ENCODE results near the gene TNFRSF14. TPM values are rescaled to one million over a fixed set of nuclear protein-coding genes. Genes with fewer than 3 reads are reported as not detected.
A peak's percentile ranks its signal among the peaks of the same experiment; 100 is the strongest.

Gene TNFRSF14
- total and polyA plus RNA-seq, 9 of the 15 experiments (the other 6 are each of a cell fraction or from before 2014, with no cell fraction given): 0.11 to 2.3 (median 0.68) TPM; not detected in 2

DNA sequence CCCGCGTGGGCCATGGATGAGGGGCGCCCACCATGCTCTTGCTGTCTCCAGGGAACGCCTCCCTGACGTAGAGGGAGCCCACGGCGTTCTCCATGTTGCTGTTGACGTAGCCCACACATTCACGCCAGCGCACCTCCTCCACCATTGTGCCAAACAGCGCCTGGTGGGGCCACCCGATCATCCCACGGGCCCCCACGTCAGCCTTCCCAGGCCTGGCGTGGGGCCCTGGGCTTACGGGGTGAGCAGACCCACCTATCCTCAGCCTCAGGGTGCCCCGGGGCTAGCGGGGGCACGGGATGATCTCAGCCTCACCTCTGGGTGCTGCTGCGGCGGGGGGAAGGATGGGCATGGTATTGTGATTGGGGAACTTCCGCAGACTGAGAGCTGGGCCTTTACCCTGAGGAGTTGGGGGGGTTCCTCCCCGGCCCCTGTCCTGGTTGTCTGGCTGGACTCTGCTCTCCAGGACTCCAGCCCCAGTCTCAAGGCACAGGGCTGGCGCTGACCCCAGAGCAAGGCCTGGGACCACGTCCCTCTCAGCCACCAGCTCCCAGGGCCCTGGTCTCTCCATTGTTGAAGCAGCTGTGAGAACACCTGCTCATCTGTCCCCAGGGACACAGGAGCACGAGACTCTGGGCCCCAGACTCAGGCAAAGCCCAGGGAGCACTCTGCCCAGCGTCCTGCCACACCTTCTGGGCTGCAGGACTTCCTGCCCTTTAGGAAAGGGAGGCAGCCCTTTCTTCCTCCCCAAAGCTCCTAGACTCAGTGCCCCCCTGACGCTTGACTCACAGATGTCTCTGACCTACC is 40.6 kb downstream of the TNFRSF14 start:
- no peaks in the 10 kb centered on the region for H3K36me3 ChIP-seq (ENCODE audit: control insufficient read depth, insufficient read depth, low read length)
- H3K9ac ChIP-seq (ENCODE audit: insufficient read depth in 1 of 2, low read depth in 2 of 2, low read length in 2 of 2): peak overlapping the region in 1 of 2 experiments; percentile 45; a peak in 1 of 4 replicates
- H3K4me1 ChIP-seq (replicated peaks in 1 of 2; ENCODE audit: control insufficient read depth in 2 of 2, insufficient read depth in 2 of 2, low read length in 2 of 2): peaks cover 0 to 52% of the 10 kb centered on the region in 2 experiments; a peak in 2 of 5 replicates
- 0 out of 2 replicates have a peak, but pooled peaks have one; percentile 57 for TF ChIP-seq ZNF263 (CRISPR knock-in tag; IDR thresholded peaks at IDR 0.05; ENCODE audit: borderline replicate concordance)
- no peak for TF ChIP-seq OTX1 (CRISPR knock-in tag; IDR thresholded peaks at IDR 0.05)
- TF ChIP-seq ZNF217 (CRISPR knock-in tag; IDR thresholded peaks at IDR 0.05): no peak
- TF ChIP-seq SREBF2 (CRISPR knock-in tag; IDR thresholded peaks at IDR 0.05): no peak
- TF ChIP-seq ZNF75A (CRISPR knock-in tag; IDR thresholded peaks at IDR 0.05): no peak
- no peak for TF ChIP-seq NUFIP1 (IDR thresholded peaks at IDR 0.05; ENCODE audit: partially characterized antibody)
- no peak for TF ChIP-seq ZSCAN32 (CRISPR knock-in tag; IDR thresholded peaks at IDR 0.05)
- no peak for TF ChIP-seq HNRNPH1 (optimal IDR thresholded peaks at IDR 0.05; ENCODE audit: low read depth, low read length)
- TF ChIP-seq ZNF354B (CRISPR knock-in tag; IDR thresholded peaks at IDR 0.05): no peak
- H4K20me1 ChIP-seq (replicated peaks; ENCODE audit: control insufficient read depth, insufficient read depth, low read length): 0 out of 2 replicates have a peak, but pooled peaks cover 9% of the 10 kb centered on the region
- H2AFZ ChIP-seq (ENCODE audit: low read depth, low read length): no peak overlapping the region
- intact Hi-C loops (cut with micrococcal nuclease): no loop called here
- WGBS (ENCODE audit: insufficient coverage, low coverage, missing lambda C conversion rate): 12% methylated on average over 27 of the region's 28 CpGs
- CTCF ChIA-PET (ENCODE audit: low intra/inter-chr PET ratio): no interaction called here
- in situ Hi-C loops (cut with MboI): no loop called here
- DNase-seq (ENCODE audit: extremely low read depth in 1 of 4, low spot score in 3 of 4): no peak
- no peak for FAIRE-seq
- no TSS peak for BruUV-seq (replicated peaks)
- no peaks in the 10 kb centered on the region for H3K9me1 ChIP-seq (ENCODE audit: control insufficient read depth, insufficient read depth, low read length)
- H3K9me3 ChIP-seq (replicated peaks; ENCODE audit: control insufficient read depth, insufficient read depth, low read depth, low read length): no peaks in the 10 kb centered on the region
- no peak overlapping the region for H3K4me2 ChIP-seq (ENCODE audit: insufficient read depth, low read length)
- POLR2A ChIA-PET: interaction anchor here (0.6 to 1.2 kb wide), 3 partner anchors 11 to 89 kb away, joined by 3 to 5 read pairs (median 4); no protein-coding TSS in a partner anchor
- no peak overlapping the region for H3K27ac ChIP-seq (ENCODE audit: extremely low read depth, low read depth, low read length)
- no peaks in the 10 kb centered on the region for H3K79me2 ChIP-seq (ENCODE audit: control insufficient read depth, insufficient read depth, low read length)
- ATAC-seq: no peak; the same call in 1 of the 3 replicates
- no peak overlapping the region for H3K4me3 ChIP-seq
- H3K27me3 ChIP-seq (ENCODE audit: control insufficient read depth in 2 of 2, insufficient read depth in 2 of 2, low read length in 2 of 2): peaks cover 20 to 59% of the 10 kb centered on the region in 2 experiments; a peak in 4 of 5 replicates
